Astrocyte (in vitro differentiated cells and primary cell): ENCODE data around the gene BICDL1. TPM values are rescaled to one million over a fixed set of nuclear protein-coding genes. Genes with fewer than 3 reads are reported as not detected.

Source experiments
- DNase-seq: peaks from one replicate; pipeline ENCODE4 v3.0.0-alpha.2; 2010; ENCODE audit warnings: low read depth
- FAIRE-seq: peaks from 2 replicates; lab custom pipeline; 2011; peaks lifted over from hg19 to GRCh38; lab: Jason Lieb, UNC
- H2AFZ ChIP-seq: 2 replicates; pipeline ENCODE4 v1.6.0; 2012; ENCODE audit warnings: low read depth, low read length, inconsistent platforms
- H3K27ac ChIP-seq: 2 replicates; pipeline ENCODE4 v1.5.1; 2011; ENCODE audit warnings: low read depth, low read length, inconsistent platforms
- H3K27me3 ChIP-seq: 2 replicates; pipeline ENCODE4 v1.6.0; 2011; ENCODE audit warnings: low read length, inconsistent platforms; ENCODE audit not compliant: insufficient read depth
- H3K36me3 ChIP-seq: 2 replicates; pipeline ENCODE4 v1.5.1; 2011; ENCODE audit warnings: low read length, inconsistent platforms; ENCODE audit not compliant: insufficient read depth
- H3K4me1 ChIP-seq: 2 replicates; pipeline ENCODE4 v1.5.1; 2011; ENCODE audit warnings: low read length, inconsistent platforms; ENCODE audit not compliant: insufficient read depth
- H3K4me2 ChIP-seq: 2 replicates; pipeline ENCODE4 v1.6.0; 2012; ENCODE audit warnings: low read length, inconsistent platforms
- H3K4me3 ChIP-seq: 2 replicates; pipeline ENCODE4 v1.5.1; 2011; ENCODE audit warnings: low read depth, mild to moderate bottlenecking, low read length, inconsistent platforms; ENCODE audit not compliant: insufficient read depth
- H3K79me2 ChIP-seq: 2 replicates; pipeline ENCODE4 v1.6.0; 2012; ENCODE audit warnings: mild to moderate bottlenecking, low read length, inconsistent platforms; ENCODE audit not compliant: insufficient read depth
- H3K9ac ChIP-seq: 2 replicates; pipeline ENCODE4 v1.6.0; 2012; ENCODE audit warnings: mild to moderate bottlenecking, low read length, inconsistent platforms
- H3K9me3 ChIP-seq: 2 replicates; pipeline ENCODE4 v1.5.1; 2012; ENCODE audit warnings: low read depth, mild to moderate bottlenecking, low read length, inconsistent platforms; ENCODE audit not compliant: insufficient read depth
- H4K20me1 ChIP-seq: 2 replicates; pipeline ENCODE4 v1.6.0; 2012; ENCODE audit warnings: low read length, inconsistent platforms; ENCODE audit not compliant: insufficient read depth
- H3K27ac Mint-ChIP-seq: one replicate; pipeline ENCODE4 v1.8.0; 2021; ENCODE audit warnings: mild to moderate bottlenecking, mixed read lengths; ENCODE audit not compliant: unreplicated experiment
- H3K27me3 Mint-ChIP-seq: one replicate; pipeline ENCODE4 v1.8.0; 2021; ENCODE audit warnings: low read depth, mixed read lengths; ENCODE audit not compliant: unreplicated experiment
- H3K36me3 Mint-ChIP-seq: one replicate; pipeline ENCODE4 v1.8.0; 2021; ENCODE audit warnings: low read depth, mixed read lengths; ENCODE audit not compliant: unreplicated experiment
- H3K4me1 Mint-ChIP-seq: one replicate; pipeline ENCODE4 v1.8.0; 2021; ENCODE audit warnings: low read depth, mixed read lengths; ENCODE audit not compliant: unreplicated experiment
- H3K4me3 Mint-ChIP-seq: one replicate; pipeline ENCODE4 v1.8.0; 2021; ENCODE audit warnings: mild to moderate bottlenecking, moderate library complexity, mixed read lengths; ENCODE audit not compliant: unreplicated experiment
- H3K9me3 Mint-ChIP-seq: one replicate; pipeline ENCODE4 v1.8.0; 2021; ENCODE audit warnings: mild to moderate bottlenecking, mixed read lengths; ENCODE audit not compliant: unreplicated experiment
- EZH2 ChIP-seq: IDR thresholded peaks from 2 replicates; pipeline ENCODE4 v1.6.1; 2012; ENCODE audit warnings: mild to moderate bottlenecking, low read length, inconsistent platforms; ENCODE audit not compliant: insufficient read depth
- total RNA-seq: library from RNA; stranded (reverse); gene quantifications from 2 replicates; pipeline ENCODE4 v1.2.1, GENCODE V29; 2021
- TF ChIP-seq, protein P1 (sequence below): IDR thresholded peaks from 2 replicates; pipeline ENCODE4 v1.5.1; 2011; ENCODE audit warnings: low read depth, mild to moderate bottlenecking, inconsistent platforms, low read length, moderate library complexity; ENCODE audit not compliant: insufficient read depth

BICDL1 gene
- total RNA-seq, 1 donor from 2014 or later = 8.8 TPM

DNA sequence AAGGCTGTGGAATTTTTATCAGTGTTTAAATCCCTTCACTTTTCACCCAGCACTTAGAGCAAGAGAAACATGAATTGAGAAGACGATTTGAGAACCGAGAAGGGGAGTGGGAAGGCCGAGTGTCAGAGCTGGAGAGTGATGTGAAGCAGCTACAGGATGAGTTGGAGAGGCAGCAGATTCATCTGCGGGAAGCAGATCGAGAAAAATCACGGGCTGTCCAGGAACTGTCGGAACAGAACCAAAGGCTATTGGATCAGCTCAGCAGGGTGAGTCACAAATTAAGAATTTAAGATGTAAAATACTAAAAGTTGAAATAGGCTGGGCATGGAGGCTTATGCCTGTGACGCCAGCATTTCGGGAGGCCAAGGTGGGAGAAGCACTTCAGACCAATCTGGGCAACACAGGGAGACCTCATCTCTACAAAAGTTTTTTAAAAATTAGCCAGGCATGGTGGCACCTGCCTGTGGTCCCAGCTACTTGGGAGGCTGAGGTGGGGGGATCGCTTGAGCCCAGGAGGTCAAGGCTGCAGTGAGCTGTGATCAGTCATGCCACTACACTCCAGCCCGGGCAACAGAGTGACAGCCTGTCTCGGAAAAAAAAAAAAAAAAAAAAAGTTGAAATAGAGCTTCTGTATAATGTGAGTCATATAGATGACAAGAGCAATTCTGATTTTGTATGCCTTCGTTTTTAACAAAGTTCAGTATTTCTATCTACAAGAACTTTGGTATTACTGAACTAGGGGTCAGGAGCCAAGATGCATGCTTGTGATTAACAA, 9.6 kb downstream of the BICDL1 start:
- H3K79me2 ChIP-seq = no peaks in the 10 kb centered on the region
- peaks cover 3% of the 10 kb centered on the region for H3K36me3 Mint-ChIP-seq
- H3K27ac Mint-ChIP-seq = peak overlapping the region; percentile 60
- H4K20me1 ChIP-seq = no peaks in the 10 kb centered on the region
- peaks cover 5% of the 10 kb centered on the region for H3K27me3 ChIP-seq
- no peaks in the 10 kb centered on the region for H3K9me3 ChIP-seq
- H3K4me3 Mint-ChIP-seq = peak overlapping the region; percentile 28
- H3K4me2 ChIP-seq = no peak overlapping the region
- H2AFZ ChIP-seq = no peak overlapping the region
- no peak for TF ChIP-seq EZH2
- TF ChIP-seq, protein P1, sequence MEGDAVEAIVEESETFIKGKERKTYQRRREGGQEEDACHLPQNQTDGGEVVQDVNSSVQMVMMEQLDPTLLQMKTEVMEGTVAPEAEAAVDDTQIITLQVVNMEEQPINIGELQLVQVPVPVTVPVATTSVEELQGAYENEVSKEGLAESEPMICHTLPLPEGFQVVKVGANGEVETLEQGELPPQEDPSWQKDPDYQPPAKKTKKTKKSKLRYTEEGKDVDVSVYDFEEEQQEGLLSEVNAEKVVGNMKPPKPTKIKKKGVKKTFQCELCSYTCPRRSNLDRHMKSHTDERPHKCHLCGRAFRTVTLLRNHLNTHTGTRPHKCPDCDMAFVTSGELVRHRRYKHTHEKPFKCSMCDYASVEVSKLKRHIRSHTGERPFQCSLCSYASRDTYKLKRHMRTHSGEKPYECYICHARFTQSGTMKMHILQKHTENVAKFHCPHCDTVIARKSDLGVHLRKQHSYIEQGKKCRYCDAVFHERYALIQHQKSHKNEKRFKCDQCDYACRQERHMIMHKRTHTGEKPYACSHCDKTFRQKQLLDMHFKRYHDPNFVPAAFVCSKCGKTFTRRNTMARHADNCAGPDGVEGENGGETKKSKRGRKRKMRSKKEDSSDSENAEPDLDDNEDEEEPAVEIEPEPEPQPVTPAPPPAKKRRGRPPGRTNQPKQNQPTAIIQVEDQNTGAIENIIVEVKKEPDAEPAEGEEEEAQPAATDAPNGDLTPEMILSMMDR = no peak
- no peaks in the 10 kb centered on the region for H3K9me3 Mint-ChIP-seq
- no peak overlapping the region for H3K9ac ChIP-seq
- no peak overlapping the region for H3K27ac ChIP-seq
- H3K4me3 ChIP-seq = no peak overlapping the region
- no peaks in the 10 kb centered on the region for H3K27me3 Mint-ChIP-seq
- H3K4me1 ChIP-seq = no peaks in the 10 kb centered on the region
- H3K4me1 Mint-ChIP-seq = peaks cover 24% of the 10 kb centered on the region
- no peaks in the 10 kb centered on the region for H3K36me3 ChIP-seq
- FAIRE-seq = no peak
- no peak for DNase-seq

DNA sequence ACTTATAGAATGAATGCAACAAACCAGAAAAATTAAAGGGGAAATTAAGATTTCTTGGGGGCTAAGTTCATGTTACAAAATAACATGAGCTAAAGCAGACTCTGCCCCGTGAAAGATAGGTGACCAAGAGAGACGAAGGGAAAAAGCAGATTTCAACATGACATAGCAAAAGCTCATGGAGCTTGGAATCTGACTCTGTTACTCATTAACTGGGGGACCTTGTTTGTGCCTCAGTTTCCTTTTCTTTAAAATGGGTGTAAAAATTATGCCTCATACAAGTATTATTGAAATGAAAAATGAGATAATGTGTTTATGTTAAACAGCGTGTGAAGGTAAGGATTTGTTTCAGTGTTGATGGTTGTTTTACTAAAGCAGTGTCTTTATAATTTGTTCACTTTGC, 11.5 kb downstream of the BICDL1 start:
- Mint-ChIP-seq H3K27ac (no peak overlapping the region), H3K27me3 (no peaks in the 10 kb centered on the region), H3K4me3 (no peak overlapping the region), H3K9me3 (no peaks in the 10 kb centered on the region), H3K36me3 (peaks cover 3% of the 10 kb centered on the region), H3K4me1 (peaks cover 24% of the 10 kb centered on the region)
- Histone ChIP-seq H3K4me3 (no peak overlapping the region), H3K36me3 (no peaks in the 10 kb centered on the region), H3K27me3 (peaks cover 3% of the 10 kb centered on the region), H3K9me3 (no peaks in the 10 kb centered on the region), H3K27ac (no peak overlapping the region), H3K4me2 (no peak overlapping the region), H4K20me1 (no peaks in the 10 kb centered on the region), H2AFZ (no peak overlapping the region), H3K4me1 (no peaks in the 10 kb centered on the region), H3K9ac (no peak overlapping the region), H3K79me2 (no peaks in the 10 kb centered on the region)
- TF ChIP-seq, protein P1 = no peak
- TF ChIP-seq EZH2 = no peak
- no peak for FAIRE-seq
- DNase-seq = no peak
